Fibroblast of the aortic adventitia (primary cell): ENCODE results near the gene ADD1. TPM values are rescaled to one million over a fixed set of nuclear protein-coding genes. Genes with fewer than 3 reads are reported as not detected.

Experiments used
- DNase-seq: peaks from one replicate; pipeline ENCODE4 v3.0.0-alpha.2; 2010; ENCODE audit warnings: low read depth
- H3K4me3 ChIP-seq: 2 replicates; pipeline ENCODE4 v1.5.1; 2011; ENCODE audit warnings: low read depth, mild to moderate bottlenecking, control low read depth, low read length, moderate library complexity
- CTCF ChIP-seq: IDR thresholded peaks from 2 replicates; pipeline ENCODE4 v1.5.1; 2011; ENCODE audit warnings: mild to moderate bottlenecking, low read length, control low read depth, inconsistent platforms; ENCODE audit not compliant: insufficient read depth
- total RNA-seq: library from RNA; depleted of rRNA; stranded (reverse); fragments of >200 nt; gene quantifications from 2 replicates; pipeline ENCODE4 v1.2.3, GENCODE V29; 2012; ENCODE audit warnings: low replicate concordance

The ADD1 gene
- total RNA-seq, 1 donor, result 168 TPM

GRCh38 chr4:2863649-2864048, 20.0 kb downstream of the ADD1 start:
- H3K4me3 ChIP-seq, result no peak overlapping the region
- no peak for TF ChIP-seq CTCF
- no peak for DNase-seq

DNA sequence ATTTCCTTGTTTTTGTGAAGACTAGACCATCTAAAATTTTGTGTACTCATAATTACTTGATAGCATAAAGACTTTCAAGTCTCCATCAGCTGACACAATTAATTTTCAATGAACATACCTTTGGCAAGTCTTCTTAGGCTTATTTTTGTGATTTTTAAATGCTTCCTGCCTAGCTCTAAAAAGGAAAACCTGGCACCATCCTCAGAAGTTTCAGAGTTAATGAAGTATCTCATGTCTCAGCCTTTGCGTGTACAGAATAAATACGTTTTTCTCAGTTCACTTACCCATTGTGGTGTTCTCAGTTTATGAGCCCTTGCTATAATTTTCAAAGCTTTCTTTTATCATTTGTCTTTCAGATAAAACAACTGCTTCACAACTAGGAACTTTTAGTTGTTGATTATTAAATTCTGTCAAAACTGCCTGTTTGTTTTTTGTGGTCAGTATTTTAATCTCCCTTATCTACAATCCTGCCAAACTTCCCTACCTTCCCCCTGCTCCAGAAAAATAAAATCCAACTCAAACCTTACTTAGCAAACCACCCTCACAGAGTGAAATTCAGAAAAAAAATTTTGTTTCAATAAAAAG, 21.6 kb downstream of the ADD1 start:
- no peak overlapping the region for H3K4me3 ChIP-seq
- no peak for TF ChIP-seq CTCF
- no peak for DNase-seq

GRCh38 chr4:2866160-2866861, 22.7 kb downstream of the ADD1 start:
- no peak overlapping the region for H3K4me3 ChIP-seq
- TF ChIP-seq CTCF, result no peak
- DNase-seq, result no peak

DNA sequence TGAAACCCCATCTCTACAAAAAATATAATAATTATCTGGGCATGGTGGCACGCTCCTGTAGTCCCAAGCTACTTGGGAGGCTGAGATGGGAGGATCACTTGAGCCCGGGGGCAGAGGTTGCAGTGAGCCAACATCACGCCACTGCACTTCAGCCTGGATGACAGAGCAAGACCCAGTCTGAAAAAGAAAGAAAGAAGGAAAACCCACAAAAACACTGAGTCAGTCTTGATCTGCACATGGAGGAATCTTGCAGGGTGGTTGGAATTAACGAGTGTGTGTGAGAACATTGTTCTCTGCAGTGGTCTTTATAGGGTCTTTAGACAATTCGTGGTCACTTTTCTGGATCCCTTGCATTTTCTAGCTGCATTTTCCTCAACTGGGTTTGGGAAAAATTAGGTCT, 23.2 kb downstream of the ADD1 start:
- no peak for TF ChIP-seq CTCF
- H3K4me3 ChIP-seq, result no peak overlapping the region
- DNase-seq, result no peak

- TF ChIP-seq CTCF, result no peak
- peak; percentile 75 for DNase-seq
- H3K4me3 ChIP-seq, result peak overlapping the region; percentile 57
Measured at GRCh38 chr4:2867758-2868491, 24.3 kb downstream of the ADD1 start.

DNA sequence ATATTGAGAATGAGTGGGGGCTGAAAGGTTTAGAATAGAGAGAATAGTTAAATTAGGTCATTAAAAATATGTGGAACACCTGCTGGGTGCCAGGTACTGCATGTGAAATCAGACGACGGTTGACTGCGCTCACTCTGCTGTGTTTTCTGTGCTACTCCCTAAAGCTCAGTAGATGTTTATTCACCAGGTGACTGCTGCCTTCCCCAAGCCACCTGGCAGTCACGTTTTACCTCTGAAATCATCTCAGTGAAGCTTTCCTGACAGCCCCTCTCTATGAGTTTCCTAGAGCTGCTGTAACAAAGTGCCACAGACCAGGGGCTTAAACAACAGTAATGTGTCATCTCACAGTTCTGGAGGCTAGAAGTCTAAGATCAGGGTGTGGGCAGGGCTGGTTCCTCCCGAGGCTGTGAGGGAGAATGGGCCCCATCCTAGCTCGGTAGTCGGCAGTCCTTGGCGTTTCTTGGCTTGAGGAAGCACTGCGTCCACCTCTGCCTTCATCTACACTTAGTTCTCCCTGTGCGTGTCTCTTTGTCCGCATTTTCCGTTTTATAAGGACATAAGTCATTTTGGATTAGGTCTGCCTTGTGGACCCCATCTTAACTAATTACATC, 25.3 kb downstream of the ADD1 start:
- H3K4me3 ChIP-seq, result peak overlapping the region; percentile 57
- TF ChIP-seq CTCF, result no peak

More for the DNA sequence above, 25.3 kb downstream of the ADD1 start:
- DNase-seq, result no peak
